Ureter (tissue), 1 donor: ENCODE results near the gene BAD. TPM values are rescaled to one million over a fixed set of nuclear protein-coding genes. Genes with fewer than 3 reads are reported as not detected.
A peak's percentile ranks its signal among the peaks of the same experiment; 100 is the strongest.
"Not testable (repeated sequence)": the region's sequence is repeated elsewhere in the genome, so short reads cannot be mapped to it uniquely, and the experiment has no call there.

Source experiments
- DNase-seq: peaks from one replicate; pipeline ENCODE4 v3.0.0-alpha.2; 2020; ENCODE audit warnings: low spot score
- total RNA-seq: library from RNA; stranded (reverse); gene quantifications from one replicate; pipeline ENCODE4 v1.2.4, GENCODE V29; 2023
- donor health status: DM: yes; HTN: yes; CAD: no.

Gene BAD
- total RNA-seq, 1 donor from 2014 or later: 43.0 TPM

- no peak for DNase-seq
Measured at GRCh38 chr11:64256300-64256699, 28.2 kb downstream of the BAD start.

- no peak for DNase-seq
Measured at GRCh38 chr11:64255135-64256128, 29.0 kb downstream of the BAD start.

GRCh38 chr11:64254326-64254725 is 30.1 kb downstream of the BAD start:
- DNase-seq: no peak

GRCh38 chr11:64253481-64253880 is 31.0 kb downstream of the BAD start:
- no peak for DNase-seq

GRCh38 chr11:64253043-64253442 is 31.4 kb downstream of the BAD start:
- no peak for DNase-seq

GRCh38 chr11:64252003-64252872 is 32.2 kb downstream of the BAD start:
- no peak for DNase-seq

- no peak for DNase-seq
Measured at GRCh38 chr11:64251753-64252002, 32.8 kb downstream of the BAD start.

- DNase-seq: no peak
Measured at GRCh38 chr11:64251016-64251752, 33.3 kb downstream of the BAD start, which contains the start of gene PLCB3. PLCB3 (plus strand) TSS chr11:64251530; CDS start chr11:64251650, 120 bp downstream.

GRCh38 chr11:64250415-64251015 is 34.0 kb downstream of the BAD start:
- no peak for DNase-seq

GRCh38 chr11:64249563-64250414 is 34.7 kb downstream of the BAD start:
- no peak for DNase-seq

GRCh38 chr11:64249038-64249437 is 35.4 kb downstream of the BAD start:
- no peak for DNase-seq

GRCh38 chr11:64248578-64248977 is 35.9 kb downstream of the BAD start:
- DNase-seq: no peak

GRCh38 chr11:64247729-64248531 is 36.5 kb downstream of the BAD start:
- no peak for DNase-seq

- DNase-seq: peak; percentile 88
Measured at GRCh38 chr11:64246871-64247728, 37.4 kb downstream of the BAD start, which contains the start of gene PPP1R14B. PPP1R14B (minus strand) TSS chr11:64246943; CDS start chr11:64246673, 270 bp downstream.

- not testable (repeated sequence) for DNase-seq
Measured at GRCh38 chr11:64246621-64246870, 37.9 kb downstream of the BAD start.

GRCh38 chr11:64245797-64246620 is 38.5 kb downstream of the BAD start:
- peak; percentile 90 for DNase-seq

- DNase-seq: no peak
Measured at GRCh38 chr11:64245401-64245796, 39.1 kb downstream of the BAD start.

GRCh38 chr11:64244966-64245365 is 39.5 kb downstream of the BAD start:
- no peak for DNase-seq
